GM12865 (cell line): ENCODE measurements around the gene LCAT.

ENCODE experiments used
- DNase-seq: peaks from one replicate; pipeline ENCODE4 v3.0.0; 2010; ENCODE audit warnings: low read depth
- H3K4me3 ChIP-seq: 2 replicates; pipeline ENCODE4 v1.5.1; 2011; ENCODE audit warnings: mild to moderate bottlenecking, low read depth, low read length, control low read depth
- TF ChIP-seq, protein P1 (sequence below): IDR thresholded peaks from 2 replicates; pipeline ENCODE4 v1.5.1; 2011; ENCODE audit warnings: low read length, control low read depth, low read depth, inconsistent platforms; ENCODE audit not compliant: insufficient read depth; ENCODE audit errors: missing control alignments

The LCAT gene

DNA sequence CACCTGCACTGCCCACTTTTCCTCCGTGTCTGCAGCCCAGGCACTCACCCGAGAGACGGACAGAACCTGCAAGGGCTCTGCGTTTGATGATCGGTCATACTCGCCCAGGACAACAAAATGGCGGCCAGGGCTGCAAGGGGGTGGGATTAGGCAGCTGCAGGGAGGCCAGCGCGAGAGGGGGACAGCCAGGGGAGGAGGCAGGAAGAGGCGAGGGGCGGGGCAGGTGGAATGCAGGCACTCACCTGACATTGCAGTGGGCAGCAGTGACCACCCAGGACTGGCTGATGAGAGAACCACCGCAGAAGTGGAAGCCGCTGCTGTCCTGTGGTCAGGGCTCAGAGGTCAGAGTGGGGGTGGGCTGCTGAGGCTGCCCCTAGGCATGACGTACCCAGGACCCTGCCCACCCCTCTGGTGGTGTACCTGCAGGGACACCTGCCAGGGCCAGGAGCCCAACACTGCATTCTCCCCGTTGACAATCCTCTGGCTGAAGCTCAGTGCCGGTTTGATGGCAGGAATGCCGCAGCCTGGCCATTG is 13.2 kb downstream of the LCAT start:
- no peak overlapping the region for H3K4me3 ChIP-seq
- TF ChIP-seq, protein P1, sequence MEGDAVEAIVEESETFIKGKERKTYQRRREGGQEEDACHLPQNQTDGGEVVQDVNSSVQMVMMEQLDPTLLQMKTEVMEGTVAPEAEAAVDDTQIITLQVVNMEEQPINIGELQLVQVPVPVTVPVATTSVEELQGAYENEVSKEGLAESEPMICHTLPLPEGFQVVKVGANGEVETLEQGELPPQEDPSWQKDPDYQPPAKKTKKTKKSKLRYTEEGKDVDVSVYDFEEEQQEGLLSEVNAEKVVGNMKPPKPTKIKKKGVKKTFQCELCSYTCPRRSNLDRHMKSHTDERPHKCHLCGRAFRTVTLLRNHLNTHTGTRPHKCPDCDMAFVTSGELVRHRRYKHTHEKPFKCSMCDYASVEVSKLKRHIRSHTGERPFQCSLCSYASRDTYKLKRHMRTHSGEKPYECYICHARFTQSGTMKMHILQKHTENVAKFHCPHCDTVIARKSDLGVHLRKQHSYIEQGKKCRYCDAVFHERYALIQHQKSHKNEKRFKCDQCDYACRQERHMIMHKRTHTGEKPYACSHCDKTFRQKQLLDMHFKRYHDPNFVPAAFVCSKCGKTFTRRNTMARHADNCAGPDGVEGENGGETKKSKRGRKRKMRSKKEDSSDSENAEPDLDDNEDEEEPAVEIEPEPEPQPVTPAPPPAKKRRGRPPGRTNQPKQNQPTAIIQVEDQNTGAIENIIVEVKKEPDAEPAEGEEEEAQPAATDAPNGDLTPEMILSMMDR, result no peak
- no peak for DNase-seq

DNA sequence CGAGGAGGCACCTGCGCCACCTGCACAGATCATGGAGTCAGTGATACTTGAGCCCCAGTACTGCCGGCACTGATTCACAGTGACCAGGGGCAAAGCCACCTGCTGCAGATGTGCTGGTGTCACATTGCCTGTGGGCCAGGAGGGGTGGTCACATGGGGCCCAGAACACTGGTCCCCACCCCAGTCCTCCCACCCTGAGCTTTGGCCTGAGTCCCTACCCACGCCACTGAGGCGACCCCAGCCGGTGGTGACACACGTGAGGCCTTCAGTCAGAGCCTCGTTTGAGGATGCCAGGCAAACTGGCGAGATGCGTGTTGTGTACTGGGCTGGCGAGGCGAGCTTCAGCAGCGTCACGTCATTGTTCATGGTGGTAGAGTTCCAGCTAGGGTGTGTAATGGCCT is 13.7 kb downstream of the LCAT start:
- no peak for DNase-seq
- TF ChIP-seq, protein P1, result no peak
- H3K4me3 ChIP-seq, result no peak overlapping the region

DNA sequence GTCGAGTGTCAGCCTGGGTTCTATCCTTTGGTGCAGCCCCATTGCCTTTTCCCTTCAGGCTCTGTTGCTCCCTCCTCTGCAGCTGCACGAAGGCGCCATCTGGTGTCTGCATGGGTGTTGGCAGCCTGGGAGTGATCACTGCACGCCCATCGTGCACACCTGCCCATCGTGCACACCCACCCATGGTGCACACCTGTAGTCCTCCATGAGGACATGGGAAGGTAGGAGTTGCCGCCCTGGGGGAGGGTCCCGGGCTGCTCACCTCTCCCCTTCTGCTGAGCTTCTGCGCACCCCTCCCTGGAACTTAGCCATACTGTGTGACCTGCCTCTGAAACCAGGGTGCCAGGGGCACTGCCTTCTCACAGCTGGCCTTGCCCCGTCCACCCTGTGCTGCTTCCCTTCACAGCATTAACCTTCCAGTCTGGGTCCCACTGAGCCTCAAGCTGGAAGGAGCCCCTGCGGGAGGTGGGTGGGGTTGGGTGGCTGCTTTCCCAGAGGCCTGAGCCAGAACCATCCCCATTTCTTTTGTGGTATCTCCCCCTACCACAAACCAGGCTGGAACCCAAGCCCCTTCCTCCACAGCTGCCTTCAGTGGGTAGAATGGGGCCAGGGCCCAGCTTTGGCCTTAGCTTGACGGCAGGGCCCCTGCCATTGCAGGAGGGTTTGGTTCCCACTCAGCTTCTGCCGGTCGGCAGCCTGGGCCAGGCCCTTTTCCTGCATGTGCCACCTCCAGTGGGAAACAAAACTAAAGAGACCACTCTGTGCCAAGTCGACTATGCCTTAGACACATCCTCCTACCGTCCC is 15.2 kb downstream of the LCAT start:
- peak; percentile 81 for DNase-seq
- no peak overlapping the region for H3K4me3 ChIP-seq
- TF ChIP-seq, protein P1, result peak; percentile 93

DNA sequence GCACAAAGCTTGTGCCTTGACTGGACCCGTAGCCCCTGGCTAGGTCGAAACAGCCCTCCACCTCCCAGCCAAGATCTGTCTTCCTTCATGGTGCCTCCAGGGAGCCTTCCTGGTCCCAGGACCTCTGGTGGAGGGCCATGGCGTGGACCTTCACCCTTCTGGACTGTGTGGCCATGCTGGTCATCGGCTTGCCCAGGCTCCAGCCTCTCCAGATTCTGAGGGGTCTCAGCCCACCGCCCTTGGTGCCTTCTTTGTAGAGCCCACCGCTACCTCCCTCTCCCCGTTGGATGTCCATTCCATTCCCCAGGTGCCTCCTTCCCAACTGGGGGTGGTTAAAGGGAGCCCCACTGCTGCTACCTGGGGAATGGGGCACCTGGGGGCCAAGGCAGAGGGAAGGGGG is 15.8 kb downstream of the LCAT start:
- no peak overlapping the region for H3K4me3 ChIP-seq
- TF ChIP-seq, protein P1, result no peak
- no peak for DNase-seq

DNA sequence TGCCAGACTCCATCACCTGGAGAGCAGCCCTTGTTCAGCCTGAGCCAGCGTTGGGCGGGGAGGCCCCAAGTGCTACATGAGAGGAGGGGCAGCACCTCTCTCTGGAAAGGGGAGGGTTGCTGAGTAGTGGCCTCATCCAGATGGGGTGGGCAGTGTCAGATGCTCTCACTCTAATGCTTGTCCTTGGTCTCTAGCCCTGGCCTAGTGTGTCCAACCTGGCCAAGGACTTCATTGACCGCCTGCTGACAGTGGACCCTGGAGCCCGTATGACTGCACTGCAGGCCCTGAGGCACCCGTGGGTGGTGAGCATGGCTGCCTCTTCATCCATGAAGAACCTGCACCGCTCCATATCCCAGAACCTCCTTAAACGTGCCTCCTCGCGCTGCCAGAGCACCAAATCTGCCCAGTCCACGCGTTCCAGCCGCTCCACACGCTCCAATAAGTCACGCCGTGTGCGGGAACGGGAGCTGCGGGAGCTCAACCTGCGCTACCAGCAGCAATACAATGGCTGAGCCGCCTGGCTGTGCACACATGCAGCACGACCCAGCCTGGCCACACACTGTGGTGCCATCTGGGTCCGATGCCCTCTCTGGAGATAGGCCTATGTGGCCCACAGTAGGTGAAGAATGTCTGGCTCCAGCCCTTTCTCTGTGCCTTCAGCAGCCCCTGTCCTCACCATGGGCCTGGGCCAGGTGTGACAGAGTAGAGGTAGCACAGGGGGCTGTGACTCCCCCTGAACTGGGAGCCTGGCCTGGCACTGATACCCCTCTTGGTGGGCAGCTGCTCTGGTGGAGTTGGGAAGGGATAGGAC is 16.6 kb downstream of the LCAT start:
- no peak overlapping the region for H3K4me3 ChIP-seq
- DNase-seq, result no peak
- TF ChIP-seq, protein P1, result no peak

DNA sequence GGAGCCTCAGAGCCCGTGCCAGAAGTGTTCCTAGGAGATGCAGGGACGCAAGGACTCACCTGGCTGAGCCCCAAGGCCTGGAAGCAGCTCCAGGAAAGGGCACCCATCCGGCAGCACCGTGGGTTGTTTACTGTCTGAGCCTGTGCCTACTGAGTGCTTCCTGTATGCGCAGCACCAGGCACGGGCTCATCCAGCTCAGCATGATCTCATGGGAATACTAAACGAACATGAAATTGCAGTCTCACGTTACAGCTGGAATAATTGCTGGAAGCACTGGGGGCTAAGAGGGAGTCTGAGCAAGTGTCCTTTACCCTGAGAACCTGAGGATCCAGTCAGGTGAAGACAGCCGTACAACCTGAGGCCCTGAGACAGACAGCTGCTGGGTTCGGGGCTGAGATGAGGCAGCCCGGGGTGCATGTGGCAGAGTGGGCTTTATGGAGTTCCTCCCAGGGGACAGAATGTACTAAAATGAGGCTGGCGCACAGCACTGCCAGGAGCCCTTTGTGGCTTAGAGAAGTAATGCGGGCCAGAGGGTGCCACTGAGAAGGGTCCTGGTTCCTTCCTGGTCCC is 17.7 kb downstream of the LCAT start:
- TF ChIP-seq, protein P1, result no peak
- no peak for DNase-seq
- no peak overlapping the region for H3K4me3 ChIP-seq
